Type B pancreatic cell (in vitro differentiated cells): ENCODE results near the gene C4BPA. TPM values are rescaled to one million over a fixed set of nuclear protein-coding genes. Genes with fewer than 3 reads are reported as not detected.

Experiments
- DNase-seq: peaks from one replicate; pipeline ENCODE4 v3.0.0; 2021; ENCODE audit warnings: mixed read lengths; ENCODE audit not compliant: unreplicated experiment; ENCODE audit errors: extremely low spot score
- H3K27ac Mint-ChIP-seq: 2 replicates; pipeline ENCODE4 v1.8.0; 2021; ENCODE audit warnings: mild to moderate bottlenecking, mixed read lengths
- H3K27me3 Mint-ChIP-seq: 2 replicates; pipeline ENCODE4 v1.8.0; 2021; ENCODE audit warnings: mixed read lengths
- H3K36me3 Mint-ChIP-seq: 2 replicates; pipeline ENCODE4 v1.8.0; 2021; ENCODE audit warnings: mixed read lengths
- H3K4me1 Mint-ChIP-seq: one replicate; pipeline ENCODE4 v1.8.0; 2021; ENCODE audit warnings: mixed read lengths; ENCODE audit not compliant: unreplicated experiment
- H3K4me3 Mint-ChIP-seq: 2 replicates; pipeline ENCODE4 v1.8.0; 2021; ENCODE audit warnings: mild to moderate bottlenecking, mixed read lengths
- H3K9me3 Mint-ChIP-seq: 2 replicates; pipeline ENCODE4 v1.8.0; 2021; ENCODE audit warnings: mixed read lengths
- long read RNA-seq: library from polyadenylated mRNA; unstranded; transcript quantifications from one replicate; pipeline ENCODE4 v2.0.0, GENCODE V29; 2020
- total RNA-seq: library from RNA; stranded (reverse); gene quantifications from 2 replicates; pipeline ENCODE4 v1.2.1, GENCODE V29; 2021; ENCODE audit warnings: low replicate concordance
- TF ChIP-seq, protein P1 (sequence below): fragments of 200-600 bp; sonication (generic); conservative IDR thresholded peaks from 2 replicates; pipeline ENCODE4 v1.5.0; 2021; ENCODE audit warnings: antibody characterized with exemption, mild to moderate bottlenecking

The C4BPA gene
- total RNA-seq: 0.87 and 6.8 TPM in 2 replicates
- long read RNA-seq, transcript C4BPA-201 (12 exons, 2,243 nt): major isoform, 24 of 52 reads
- long read RNA-seq, partial matches to known transcripts: 1 of 52 reads
- long read RNA-seq, other reads (novel, unspliced or antisense): 27 of 52 reads

DNA sequence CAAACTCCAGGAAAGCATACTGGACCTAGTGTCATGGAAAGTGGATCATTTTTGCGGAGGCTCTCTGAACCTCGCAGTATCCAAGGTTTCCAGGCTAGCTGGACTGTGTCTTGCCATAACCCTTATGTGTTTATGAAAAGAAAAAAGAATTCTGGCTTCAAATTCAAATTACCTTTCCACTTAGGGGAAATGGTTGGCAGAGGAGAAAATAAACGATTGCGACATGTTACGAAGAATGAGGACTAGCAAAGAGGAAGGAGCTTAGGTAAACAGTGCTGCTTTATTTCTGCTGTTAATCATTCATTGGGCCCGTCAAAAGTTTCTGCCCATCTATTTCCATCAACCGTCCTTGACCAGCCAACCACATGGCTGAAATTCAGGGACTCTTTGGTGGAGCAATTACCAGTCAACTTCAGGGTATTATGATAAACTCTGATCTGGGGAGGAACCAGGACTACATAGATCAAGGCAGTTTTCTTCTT is at the start of gene C4BPA:
Gene C4BPA, plus strand, starts transcription at position 342 of the 482 bp plus-strand sequence. CDS start 8,793 bp downstream, outside the sequence.
- Mint-ChIP-seq H3K36me3 (no peaks in the 10 kb centered on the region), H3K27ac (no peak within 1 kb of the TSS), H3K4me1 (peaks cover 4% of the 10 kb centered on the region), H3K4me3 (no peak within 1 kb of the TSS), H3K9me3 (peaks cover 5% of the 10 kb centered on the region), H3K27me3 (no peaks in the 10 kb centered on the region)
- TF ChIP-seq, protein P1, sequence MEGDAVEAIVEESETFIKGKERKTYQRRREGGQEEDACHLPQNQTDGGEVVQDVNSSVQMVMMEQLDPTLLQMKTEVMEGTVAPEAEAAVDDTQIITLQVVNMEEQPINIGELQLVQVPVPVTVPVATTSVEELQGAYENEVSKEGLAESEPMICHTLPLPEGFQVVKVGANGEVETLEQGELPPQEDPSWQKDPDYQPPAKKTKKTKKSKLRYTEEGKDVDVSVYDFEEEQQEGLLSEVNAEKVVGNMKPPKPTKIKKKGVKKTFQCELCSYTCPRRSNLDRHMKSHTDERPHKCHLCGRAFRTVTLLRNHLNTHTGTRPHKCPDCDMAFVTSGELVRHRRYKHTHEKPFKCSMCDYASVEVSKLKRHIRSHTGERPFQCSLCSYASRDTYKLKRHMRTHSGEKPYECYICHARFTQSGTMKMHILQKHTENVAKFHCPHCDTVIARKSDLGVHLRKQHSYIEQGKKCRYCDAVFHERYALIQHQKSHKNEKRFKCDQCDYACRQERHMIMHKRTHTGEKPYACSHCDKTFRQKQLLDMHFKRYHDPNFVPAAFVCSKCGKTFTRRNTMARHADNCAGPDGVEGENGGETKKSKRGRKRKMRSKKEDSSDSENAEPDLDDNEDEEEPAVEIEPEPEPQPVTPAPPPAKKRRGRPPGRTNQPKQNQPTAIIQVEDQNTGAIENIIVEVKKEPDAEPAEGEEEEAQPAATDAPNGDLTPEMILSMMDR: no peak
- DNase-seq: no peak

DNA sequence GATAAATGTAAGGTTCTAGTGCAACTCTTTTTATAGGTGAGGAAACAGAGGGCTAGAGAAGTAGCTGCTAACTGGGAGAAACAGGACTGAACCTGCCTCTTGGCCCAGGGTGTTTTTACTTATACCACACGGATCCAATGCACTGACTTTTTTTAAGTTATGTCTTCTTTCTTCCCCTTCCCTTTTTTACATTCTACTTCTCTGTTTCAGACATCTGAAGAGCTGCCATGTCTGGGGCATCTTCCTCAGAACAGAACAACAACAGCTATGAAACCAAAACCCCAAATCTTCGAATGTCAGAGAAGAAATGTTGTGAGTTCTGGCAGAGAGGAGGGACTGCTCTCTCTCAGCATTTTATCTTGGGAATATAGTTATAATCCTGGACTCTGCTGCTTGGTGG is 49.5 kb upstream of the C4BPA start:
- Mint-ChIP-seq H3K4me3 (peak overlapping the region; percentile 97), H3K9me3 (no peaks in the 10 kb centered on the region), H3K36me3 (no peaks in the 10 kb centered on the region), H3K27ac (peak overlapping the region; percentile 98), H3K27me3 (peaks cover 3% of the 10 kb centered on the region), H3K4me1 (peaks cover 28% of the 10 kb centered on the region)
- TF ChIP-seq, protein P1: no peak
- DNase-seq: no peak

DNA sequence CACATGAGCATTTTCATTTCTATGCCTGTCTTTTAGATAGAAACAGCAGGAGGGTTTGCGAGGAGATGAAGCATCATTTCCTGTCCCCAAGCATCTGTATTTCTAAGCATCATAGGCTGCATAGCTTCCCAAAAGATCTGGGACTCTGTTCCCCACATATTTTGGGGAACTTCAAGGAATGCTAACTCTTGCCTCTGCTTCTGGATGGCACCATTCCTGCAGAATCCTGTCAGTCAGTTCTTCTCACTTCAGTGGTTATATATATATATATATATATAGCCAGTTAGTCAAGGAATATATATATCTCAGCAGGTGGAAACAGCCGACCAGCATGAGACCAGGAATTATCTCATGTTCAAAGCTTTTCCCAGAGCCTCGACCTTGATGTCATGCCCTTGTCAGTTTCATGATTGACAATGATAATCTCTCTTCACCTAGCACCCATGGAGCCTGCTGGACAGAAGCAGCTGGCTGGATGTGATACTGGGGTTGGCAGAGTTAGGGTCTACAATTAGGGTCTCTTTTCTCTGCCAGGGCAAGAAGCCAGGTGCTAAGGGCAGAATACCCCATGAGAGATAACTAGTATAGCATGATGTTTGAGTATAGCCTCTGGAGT is 48.5 kb upstream of the C4BPA start:
- H3K4me1 Mint-ChIP-seq: peaks cover 25% of the 10 kb centered on the region
- H3K4me3 Mint-ChIP-seq: no peak overlapping the region
- no peak for DNase-seq
- TF ChIP-seq, protein P1: no peak
- H3K27me3 Mint-ChIP-seq: peaks cover 3% of the 10 kb centered on the region
- H3K9me3 Mint-ChIP-seq: no peaks in the 10 kb centered on the region
- H3K27ac Mint-ChIP-seq: peak overlapping the region; percentile 98
- H3K36me3 Mint-ChIP-seq: no peaks in the 10 kb centered on the region

DNA sequence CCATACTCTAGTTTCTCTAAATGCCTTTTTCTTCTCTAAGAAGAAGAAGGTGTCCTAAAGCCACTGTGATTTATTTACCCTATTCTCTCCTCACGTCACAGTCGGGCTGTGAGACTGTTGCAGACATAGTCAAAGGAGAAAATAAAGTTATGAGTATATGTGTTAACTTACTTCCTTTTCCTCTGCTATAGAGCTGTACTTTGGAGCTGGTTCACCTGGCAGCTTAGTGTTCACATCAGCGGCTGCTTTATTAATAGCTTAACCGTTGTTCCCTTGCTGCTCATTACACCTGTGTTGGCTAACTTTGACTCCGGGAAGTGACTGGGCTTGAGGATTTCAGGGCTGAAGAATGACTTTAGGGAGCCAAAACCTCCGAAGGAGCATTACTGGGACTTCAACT is 47.4 kb upstream of the C4BPA start:
- Mint-ChIP-seq H3K4me1 (peaks cover 17% of the 10 kb centered on the region), H3K27me3 (peaks cover 3% of the 10 kb centered on the region), H3K36me3 (peaks cover 4% of the 10 kb centered on the region), H3K4me3 (peak overlapping the region; percentile 1), H3K9me3 (no peaks in the 10 kb centered on the region), H3K27ac (no peak overlapping the region)
- no peak for DNase-seq
- TF ChIP-seq, protein P1: no peak

DNA sequence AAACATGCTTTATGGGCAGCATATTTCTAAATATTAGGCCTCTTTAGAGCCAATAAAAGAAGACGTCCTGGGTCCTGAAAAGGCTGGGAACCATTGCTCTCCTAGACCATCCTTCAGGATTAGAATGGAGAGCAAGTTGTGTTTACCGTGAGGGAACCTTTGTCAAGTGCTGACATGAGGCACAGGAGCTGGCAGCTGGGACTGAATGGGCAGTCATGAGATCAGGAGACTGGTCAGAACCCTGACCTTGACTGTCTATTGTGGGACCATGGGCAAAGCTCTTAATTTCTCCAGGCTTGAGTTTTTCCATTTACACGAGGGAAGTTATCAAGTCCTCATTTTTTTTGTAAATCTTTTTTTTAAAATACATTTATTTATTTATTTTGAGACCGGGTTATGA is 45.8 kb upstream of the C4BPA start:
- Mint-ChIP-seq H3K27ac (no peak overlapping the region), H3K4me1 (peaks cover 4% of the 10 kb centered on the region), H3K9me3 (no peaks in the 10 kb centered on the region), H3K36me3 (peaks cover 13% of the 10 kb centered on the region), H3K27me3 (no peaks in the 10 kb centered on the region), H3K4me3 (no peak overlapping the region)
- TF ChIP-seq, protein P1: no peak
- no peak for DNase-seq
